H9 (cell line): ENCODE results near the gene PCNX2. TPM values are rescaled to one million over a fixed set of nuclear protein-coding genes. Genes with fewer than 3 reads are reported as not detected.

Experiments used
- DNase-seq: peaks from one replicate; pipeline ENCODE4 v3.0.0-alpha.2; 2017
- H2AFZ ChIP-seq: one replicate; pipeline ENCODE4 v1.6.1; 2013; ENCODE audit warnings: mild to moderate bottlenecking, low read length, control low read depth, moderate library complexity
- H2AK5ac ChIP-seq: 2 replicates; pipeline ENCODE4 v1.6.1; 2013; ENCODE audit warnings: low read length, control low read depth, mixed read lengths; ENCODE audit not compliant: insufficient read length
- H2BK120ac ChIP-seq: one replicate; pipeline ENCODE4 v1.6.1; 2013; ENCODE audit warnings: low read depth, mild to moderate bottlenecking, low read length, control low read depth, inconsistent platforms; ENCODE audit not compliant: poor library complexity, severe bottlenecking
- H2BK12ac ChIP-seq: 2 replicates; pipeline ENCODE4 v1.6.1; 2013; ENCODE audit warnings: low read length, control low read depth, mixed read lengths, low read depth; ENCODE audit not compliant: insufficient read length
- H2BK15ac ChIP-seq: 2 replicates; pipeline ENCODE4 v1.6.1; 2013; ENCODE audit warnings: low read depth, low read length, control low read depth
- H2BK20ac ChIP-seq: one replicate; pipeline ENCODE4 v1.6.1; 2013; ENCODE audit warnings: low read depth, mild to moderate bottlenecking, low read length, control low read depth, inconsistent platforms; ENCODE audit not compliant: poor library complexity, severe bottlenecking
- H2BK5ac ChIP-seq: 2 replicates; pipeline ENCODE4 v1.6.1; 2013; ENCODE audit warnings: low read length, control low read depth, mixed read lengths; ENCODE audit not compliant: insufficient read length
- H3K14ac ChIP-seq: 2 replicates; pipeline ENCODE4 v1.6.1; 2013; ENCODE audit warnings: low read length, control low read depth; ENCODE audit not compliant: insufficient read depth
- H3K18ac ChIP-seq: 2 replicates; pipeline ENCODE4 v1.6.1; 2013; ENCODE audit warnings: low read depth, mild to moderate bottlenecking, mixed read lengths, low read length, control low read depth; ENCODE audit not compliant: insufficient read length
- H3K23ac ChIP-seq: 2 replicates; pipeline ENCODE4 v1.6.1; 2013; ENCODE audit warnings: low read length, control low read depth, mixed read lengths, low read depth; ENCODE audit not compliant: insufficient read length
- H3K23me2 ChIP-seq: 2 replicates; pipeline ENCODE4 v1.6.1; 2013; ENCODE audit warnings: low read depth, mild to moderate bottlenecking, mixed read lengths, low read length, control low read depth; ENCODE audit not compliant: insufficient read length, poor library complexity, severe bottlenecking
- H3K27ac ChIP-seq: 2 replicates; pipeline ENCODE4 v1.5.1; 2013; ENCODE audit warnings: low read length, control low read depth, mixed read lengths, low read depth; ENCODE audit not compliant: insufficient read length
- H3K27me3 ChIP-seq: 2 replicates; pipeline ENCODE4 v1.6.1; 2013; ENCODE audit warnings: low read length, control low read depth, inconsistent platforms; ENCODE audit not compliant: insufficient read depth
- H3K4ac ChIP-seq: 2 replicates; pipeline ENCODE4 v1.6.1; 2013; ENCODE audit warnings: low read depth, mild to moderate bottlenecking, control low read depth, inconsistent platforms, low read length, moderate library complexity
- H3K4me1 ChIP-seq: 2 replicates; pipeline ENCODE4 v1.6.1; 2013; ENCODE audit warnings: low read length, control low read depth, inconsistent platforms; ENCODE audit not compliant: insufficient read depth
- H3K4me2 ChIP-seq: 2 replicates; pipeline ENCODE4 v1.6.1; 2013; ENCODE audit warnings: low read length, control low read depth, mixed read lengths; ENCODE audit not compliant: insufficient read length, insufficient read depth
- H3K56ac ChIP-seq: 2 replicates; pipeline ENCODE4 v1.6.1; 2013; ENCODE audit warnings: low read depth, mild to moderate bottlenecking, mixed read lengths, low read length, control low read depth; ENCODE audit not compliant: insufficient read length
- H3K79me1 ChIP-seq: 2 replicates; pipeline ENCODE4 v1.6.1; 2013; ENCODE audit warnings: low read depth, mild to moderate bottlenecking, moderate library complexity, low read length, control low read depth, inconsistent platforms; ENCODE audit not compliant: insufficient read depth, poor library complexity, severe bottlenecking
- H3K79me2 ChIP-seq: 2 replicates; pipeline ENCODE4 v1.6.1; 2013; ENCODE audit warnings: low read length, control low read depth, inconsistent platforms; ENCODE audit not compliant: insufficient read depth
- H3K9ac ChIP-seq: 2 replicates; pipeline ENCODE4 v1.6.1; 2013; ENCODE audit warnings: low read length, control low read depth, mixed read lengths; ENCODE audit not compliant: insufficient read length; ENCODE audit errors: extremely low read depth
- H3K9me3 ChIP-seq: one replicate; pipeline ENCODE4 v1.6.1; 2013; ENCODE audit warnings: low read depth, low read length, inconsistent platforms; ENCODE audit not compliant: control insufficient read depth
- H3T11ph ChIP-seq: one replicate; pipeline ENCODE4 v1.6.1; 2013; ENCODE audit warnings: mild to moderate bottlenecking, low read length, control low read depth, inconsistent platforms
- H4K20me1 ChIP-seq: one replicate; pipeline ENCODE4 v1.6.1; 2013; ENCODE audit not compliant: control insufficient read depth, insufficient read length, insufficient read depth
- H4K5ac ChIP-seq: 2 replicates; pipeline ENCODE4 v1.6.1; 2013; ENCODE audit warnings: low read depth, mild to moderate bottlenecking, mixed read lengths, low read length, control low read depth; ENCODE audit not compliant: insufficient read length
- H4K8ac ChIP-seq: replicated peaks from 2 replicates; pipeline ENCODE4 v1.6.1; 2013; ENCODE audit warnings: low read length, control low read depth, mixed read lengths, low read depth; ENCODE audit not compliant: insufficient read length
- H4K91ac ChIP-seq: 2 replicates; pipeline ENCODE4 v1.6.1; 2013; ENCODE audit warnings: low read depth, mild to moderate bottlenecking, moderate library complexity, mixed read lengths, low read length, control low read depth; ENCODE audit not compliant: insufficient read length
- H3K27ac Mint-ChIP-seq, 3 experiments: 2 replicates in 2 of 3; 3 replicates in 1 of 3; pipeline ENCODE4 v1.8.0; 2020 to 2021; ENCODE audit warnings: mixed read lengths in 3 of 3, mild to moderate bottlenecking in 1 of 3, moderate library complexity in 1 of 3
- H3K27me3 Mint-ChIP-seq: 2 replicates; pipeline ENCODE4 v1.8.0; 2021; ENCODE audit warnings: low read depth, mild to moderate bottlenecking, moderate library complexity, mixed read lengths
- H3K36me3 Mint-ChIP-seq, 3 experiments: 2 replicates in 2 of 3; 3 replicates in 1 of 3; pipeline ENCODE4 v1.8.0; 2020 to 2021; ENCODE audit warnings: low read depth in 3 of 3, mixed read lengths in 3 of 3; ENCODE audit not compliant: insufficient read depth in 1 of 3
- H3K4me1 Mint-ChIP-seq, 2 experiments: 2 replicates each; pipeline ENCODE4 v1.8.0; 2020; ENCODE audit warnings: mixed read lengths in 2 of 2
- H3K4me3 Mint-ChIP-seq, 2 experiments: 2 replicates in 1 of 2; 3 replicates in 1 of 2; pipeline ENCODE4 v1.8.0; 2020 to 2021; ENCODE audit warnings: mild to moderate bottlenecking in 2 of 2, mixed read lengths in 2 of 2, moderate library complexity in 1 of 2
- H3K9me3 Mint-ChIP-seq, 2 experiments: 2 replicates in 1 of 2; 3 replicates in 1 of 2; pipeline ENCODE4 v1.8.0; 2020; ENCODE audit warnings: mild to moderate bottlenecking in 2 of 2, mixed read lengths in 2 of 2, moderate library complexity in 1 of 2
- CTCF ChIP-seq: fragments of 200-600 bp; sonication (generic); conservative IDR thresholded peaks from 3 replicates; pipeline ENCODE4 v1.8.0; 2021; ENCODE audit warnings: antibody characterized with exemption, mild to moderate bottlenecking
- WGBS: extraction: QIAGEN DNeasy Blood & Tissue Kit; methylation state at CpG from one replicate; pipeline ENCODE4 v1.1.7; 2013; ENCODE audit warnings: missing lambda C conversion rate, low lambda C conversion rate, mixed read lengths; ENCODE audit not compliant: insufficient read length; ENCODE audit errors: extremely low coverage; 5-methylcytosine and 5-hydroxymethylcytosine counted together
- total RNA-seq: library from RNA; stranded (reverse); gene quantifications from 2 replicates; pipeline ENCODE4 v1.2.1, GENCODE V29; 2021

PCNX2 gene
- total RNA-seq, 1 experiment from 2014 or later: 45.1 TPM

GRCh38 chr1:232952514-232953499 lies 342.7 kb downstream of the PCNX2 start:
- H4K8ac ChIP-seq: no peak overlapping the region
- H2BK120ac ChIP-seq: no peak overlapping the region
- no CpG with 5 or more reads among the region's 2 CpGs for WGBS
- H3K18ac ChIP-seq: no peak overlapping the region
- no peak overlapping the region for H3K27ac ChIP-seq
- no peak overlapping the region for H3K4ac ChIP-seq
- H2AK5ac ChIP-seq: no peak overlapping the region
- peaks cover 3% of the 10 kb centered on the region; the same call in 1 of the 2 replicates for H3K27me3 Mint-ChIP-seq
- H3K27ac Mint-ChIP-seq: peak overlapping the region in 2 of 3 experiments; percentile 78 to 92; a peak in 5 of 7 replicates
- no peak overlapping the region for H2BK20ac ChIP-seq
- no peak overlapping the region for H3K56ac ChIP-seq
- no peak overlapping the region for H3K14ac ChIP-seq
- no peak overlapping the region for H2AFZ ChIP-seq
- peaks cover 3% of the 10 kb centered on the region for H3K23me2 ChIP-seq
- H2BK15ac ChIP-seq: no peak overlapping the region
- H4K20me1 ChIP-seq: no peaks in the 10 kb centered on the region
- no peak overlapping the region for H3K23ac ChIP-seq
- no peaks in the 10 kb centered on the region for H3K27me3 ChIP-seq
- peaks cover 11% of the 10 kb centered on the region; the same call in 1 of the 2 replicates for H3K79me2 ChIP-seq
- H3K4me3 Mint-ChIP-seq: peak overlapping the region; percentile 72 to 83
- H3K4me1 ChIP-seq: peaks cover 4% of the 10 kb centered on the region; the same call in 1 of the 2 replicates
- H4K5ac ChIP-seq: no peak overlapping the region
- H2BK12ac ChIP-seq: no peak overlapping the region
- no peak overlapping the region for H3K4me2 ChIP-seq
- peaks cover 38 to 41% of the 10 kb centered on the region in 2 experiments for H3K4me1 Mint-ChIP-seq
- no peaks in the 10 kb centered on the region for H3K9me3 ChIP-seq
- H3T11ph ChIP-seq: no peak overlapping the region
- H4K91ac ChIP-seq: no peak overlapping the region
- peak; percentile 87 for DNase-seq
- H3K79me1 ChIP-seq: peaks cover 8% of the 10 kb centered on the region
- peaks cover 14 to 22% (median 20%) of the 10 kb centered on the region in 3 experiments for H3K36me3 Mint-ChIP-seq
- peak; percentile 78 for TF ChIP-seq CTCF
- H3K9ac ChIP-seq: no peak overlapping the region
- H3K9me3 Mint-ChIP-seq: peaks cover 3% of the 10 kb centered on the region in 2 experiments; a peak in 3 of 5 replicates
- no peak overlapping the region for H2BK5ac ChIP-seq
